A549 (cell line): ENCODE measurements around the gene CDK17. TPM values are rescaled to one million over a fixed set of nuclear protein-coding genes. Genes with fewer than 3 reads are reported as not detected.

Source experiments
- ATAC-seq, 2 experiments: fragments of 200-7000 bp in 1 of 2; fragments of >200 bp in 1 of 2; cut with Nextera tagmentation in 1 of 2; cut with Tn5 transposase in 1 of 2; 3 replicates each; pipeline versions ENCODE4 v1.8.0 to v1.9.1; 2018 to 2020; ENCODE audit warnings: mild to moderate bottlenecking in 1 of 2, moderate library complexity in 1 of 2
- CTCF ChIA-PET: fragments of 300-600 bp; sonication (Branson Sonifier 250); formaldehyde crosslinking; extraction: SDS; loops from one replicate; lab custom pipeline; 2021; ENCODE audit warnings: antibody characterized with exemption, inconsistent platforms; lab: Yijun Ruan, JAX
- POLR2A ChIA-PET: fragments of 350-600 bp; formaldehyde crosslinking; extraction: SDS; loops from one replicate; lab custom pipeline; 2021; ENCODE audit warnings: antibody characterized with exemption, inconsistent platforms; lab: Yijun Ruan, JAX
- DNase-seq, 2 experiments: peaks; one replicate each; pipeline versions ENCODE4 v3.0.0 to v3.0.0-alpha.2; 2011 to 2016; ENCODE audit warnings: low read depth in 1 of 2, low spot score in 1 of 2
- FAIRE-seq: peaks from 2 replicates; lab custom pipeline; 2011; peaks lifted over from hg19 to GRCh38; lab: Jason Lieb, UNC
- H3K27ac ChIP-seq, 2 experiments: fragments of >200 bp; sonication (Bioruptor Twin); formaldehyde crosslinking; 3 replicates each; pipeline ENCODE4 v1.5.1; 2016 to 2017
- H3K4me1 ChIP-seq: fragments of >200 bp; sonication (Bioruptor Twin); formaldehyde crosslinking; 3 replicates; pipeline ENCODE4 v1.6.1; 2016
- H3K4me2 ChIP-seq: fragments of >200 bp; sonication (Bioruptor Twin); formaldehyde crosslinking; 3 replicates; pipeline ENCODE4 v1.6.1; 2016
- H3K4me3 ChIP-seq: fragments of >200 bp; sonication (Bioruptor Twin); formaldehyde crosslinking; 3 replicates; pipeline ENCODE4 v1.5.1; 2016
- H3K9me3 ChIP-seq: fragments of >200 bp; sonication (Bioruptor Twin); formaldehyde crosslinking; 3 replicates; pipeline ENCODE4 v1.6.1; 2016
- CEBPB ChIP-seq, 2 experiments: fragments of >200 bp in 1 of 2; sonication (Bioruptor Twin) in 1 of 2; formaldehyde crosslinking in 1 of 2; IDR thresholded peaks; 2 replicates each; pipeline ENCODE4 v1.6.1; 2012 to 2016
- EHMT2 ChIP-seq: fragments of 200-600 bp; sonication (generic); IDR thresholded peaks from 2 replicates; pipeline ENCODE4 v1.6.1; 2016; ENCODE audit warnings: antibody characterized with exemption, low read depth, mild to moderate bottlenecking, moderate library complexity
- ELK1 ChIP-seq: fragments of 150-350 bp; IDR thresholded peaks from 2 replicates; pipeline ENCODE4 v1.6.1; 2014; ENCODE audit warnings: low read depth, mild to moderate bottlenecking, low read length
- EP300 ChIP-seq, 2 experiments: fragments of >200 bp; sonication (Bioruptor Twin); formaldehyde crosslinking; IDR thresholded peaks; 2 replicates in 1 of 2; 3 replicates in 1 of 2; pipeline ENCODE4 v1.6.1; 2016 to 2017
- ESRRA ChIP-seq: fragments of 150-350 bp; IDR thresholded peaks from 2 replicates; pipeline ENCODE4 v1.6.1; 2014; ENCODE audit warnings: mild to moderate bottlenecking, low read length, borderline replicate concordance
- FOSB ChIP-seq: fragments of 250-450 bp; sonication (Bioruptor Pico); IDR thresholded peaks from 2 replicates; pipeline ENCODE4 v1.5.0; 2020; ENCODE audit warnings: mild to moderate bottlenecking, moderate library complexity
- FOSL2 ChIP-seq, 2 experiments: fragments of 450-650 bp in 1 of 2; fragments of >200 bp in 1 of 2; sonication (Bioruptor Twin) in 1 of 2; formaldehyde crosslinking; IDR thresholded peaks; 2 replicates each; pipeline versions ENCODE4 v1.5.0 to v1.6.1; 2016 to 2020; ENCODE audit warnings: mild to moderate bottlenecking in 1 of 2, moderate library complexity in 1 of 2
- FOXS1 ChIP-seq: fragments of 250-450 bp; sonication (Bioruptor Pico); IDR thresholded peaks from 2 replicates; pipeline ENCODE4 v1.5.0; 2020; ENCODE audit warnings: mild to moderate bottlenecking, moderate library complexity
- GATA3 ChIP-seq: IDR thresholded peaks from 2 replicates; pipeline ENCODE4 v1.6.1; 2012; ENCODE audit warnings: borderline replicate concordance
- HEYL ChIP-seq: fragments of 250-450 bp; sonication (Bioruptor Pico); IDR thresholded peaks from 2 replicates; pipeline ENCODE4 v1.8.0; 2021; ENCODE audit warnings: mild to moderate bottlenecking, moderate library complexity
- HOXB13 ChIP-seq: fragments of 250-450 bp; sonication (Bioruptor Pico); IDR thresholded peaks from 2 replicates; pipeline ENCODE4 v1.5.0; 2020; ENCODE audit warnings: low read depth, mild to moderate bottlenecking, moderate library complexity
- HOXB5 ChIP-seq: fragments of 250-450 bp; sonication (Bioruptor Pico); IDR thresholded peaks from 2 replicates; pipeline ENCODE4 v1.5.0; 2020; ENCODE audit warnings: mild to moderate bottlenecking, moderate library complexity
- JUN ChIP-seq, 2 experiments: fragments of >200 bp; sonication (Bioruptor Twin); formaldehyde crosslinking; IDR thresholded peaks; 2 replicates in 1 of 2; 3 replicates in 1 of 2; pipeline ENCODE4 v1.6.1; 2016 to 2017
- JUNB ChIP-seq: fragments of >200 bp; sonication (Bioruptor Twin); formaldehyde crosslinking; IDR thresholded peaks from 2 replicates; pipeline ENCODE4 v1.6.1; 2016
- POLR2A ChIP-seq: IDR thresholded peaks from 2 replicates; pipeline ENCODE4 v1.6.1; 2012; ENCODE audit warnings: mild to moderate bottlenecking, low read length
- POLR2AphosphoS2 ChIP-seq: conservative IDR thresholded peaks from 2 replicates; pipeline ENCODE4 v1.6.1; 2012; ENCODE audit warnings: low read length, improper control_type of control experiment, inconsistent platforms
- SMC3 ChIP-seq: fragments of >200 bp; sonication (Bioruptor Twin); formaldehyde crosslinking; IDR thresholded peaks from 3 replicates; pipeline ENCODE4 v1.6.1; 2018; ENCODE audit warnings: inconsistent platforms
- SREBF2 ChIP-seq: fragments of 450-650 bp; IDR thresholded peaks from 2 replicates; pipeline ENCODE4 v1.6.1; 2014; ENCODE audit warnings: mild to moderate bottlenecking, moderate library complexity
- ZC3H11A ChIP-seq: fragments of 450-650 bp; IDR thresholded peaks from 2 replicates; pipeline ENCODE4 v1.6.1; 2014; ENCODE audit warnings: antibody characterized with exemption, mild to moderate bottlenecking
- WGBS: methylation state at CpG from one replicate; pipeline ENCODE4 v1.1.6; 2017; ENCODE audit errors: missing lambda C conversion rate; 5-methylcytosine and 5-hydroxymethylcytosine counted together
- polyA plus RNA-seq, 4 experiments: library from polyadenylated mRNA; depleted of rRNA in 3 of 4; stranded (reverse); fragments of >200 nt; fragmentation: RNase III in 1 of 4; extraction: RNeasy Plus Mini Kit Qiagen cat#74134 plus additional on column Dnase treatment in 1 of 4; gene quantifications; 2 replicates in 3 of 4; 3 replicates in 1 of 4; pipeline ENCODE4 v1.2.3, GENCODE V29; 2011 to 2017
- TF ChIP-seq, protein P1 (sequence below): fragments of >200 bp; sonication (Bioruptor Twin); formaldehyde crosslinking; IDR thresholded peaks from 3 replicates; pipeline ENCODE4 v1.5.1; 2016
- TF ChIP-seq, protein P2 (sequence below): IDR thresholded peaks from 2 replicates; pipeline ENCODE4 v1.6.1; 2012
- TF ChIP-seq, protein P3 (sequence below): fragments of 250-450 bp; sonication (Bioruptor Pico); IDR thresholded peaks from 2 replicates; pipeline ENCODE4 v1.5.0; 2020; ENCODE audit warnings: low read depth, mild to moderate bottlenecking, moderate library complexity

CDK17 gene
- polyA plus RNA-seq, 2 of the 4 experiments (the other 2 are of a cell fraction): 11.4 to 43.5 TPM

- FAIRE-seq: no peak
- no peak for TF ChIP-seq POLR2AphosphoS2
- TF ChIP-seq, protein P1, sequence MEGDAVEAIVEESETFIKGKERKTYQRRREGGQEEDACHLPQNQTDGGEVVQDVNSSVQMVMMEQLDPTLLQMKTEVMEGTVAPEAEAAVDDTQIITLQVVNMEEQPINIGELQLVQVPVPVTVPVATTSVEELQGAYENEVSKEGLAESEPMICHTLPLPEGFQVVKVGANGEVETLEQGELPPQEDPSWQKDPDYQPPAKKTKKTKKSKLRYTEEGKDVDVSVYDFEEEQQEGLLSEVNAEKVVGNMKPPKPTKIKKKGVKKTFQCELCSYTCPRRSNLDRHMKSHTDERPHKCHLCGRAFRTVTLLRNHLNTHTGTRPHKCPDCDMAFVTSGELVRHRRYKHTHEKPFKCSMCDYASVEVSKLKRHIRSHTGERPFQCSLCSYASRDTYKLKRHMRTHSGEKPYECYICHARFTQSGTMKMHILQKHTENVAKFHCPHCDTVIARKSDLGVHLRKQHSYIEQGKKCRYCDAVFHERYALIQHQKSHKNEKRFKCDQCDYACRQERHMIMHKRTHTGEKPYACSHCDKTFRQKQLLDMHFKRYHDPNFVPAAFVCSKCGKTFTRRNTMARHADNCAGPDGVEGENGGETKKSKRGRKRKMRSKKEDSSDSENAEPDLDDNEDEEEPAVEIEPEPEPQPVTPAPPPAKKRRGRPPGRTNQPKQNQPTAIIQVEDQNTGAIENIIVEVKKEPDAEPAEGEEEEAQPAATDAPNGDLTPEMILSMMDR: no peak
- no peak for TF ChIP-seq SREBF2
- TF ChIP-seq POLR2A: no peak
- TF ChIP-seq EP300 (IDR thresholded peaks at IDR 0.05): no peak
- TF ChIP-seq ELK1: no peak
- ATAC-seq: no peak
- CTCF ChIA-PET: interaction anchor here (1.1 to 1.9 kb wide), 3 partner anchors 15 to 216 kb away, joined by 3 to 8 read pairs (median 3); partner anchors contain the start of gene CDK17
- Histone ChIP-seq H3K4me2 (no peak overlapping the region), H3K27ac (peak overlapping the region in 1 of 2 experiments; percentile 52; a peak in 2 of 6 replicates), H3K4me3 (no peak overlapping the region), H3K9me3 (no peaks in the 10 kb centered on the region), H3K4me1 (peaks cover 25% of the 10 kb centered on the region)
- POLR2A ChIA-PET: no interaction called here
- 72% methylated on average over 6 of the region's 6 CpGs for WGBS
- no peak for DNase-seq
Observed at GRCh38 chr12:96431067-96431466, 30.8 kb upstream of the CDK17 start.

GRCh38 chr12:96427269-96427729, 27.1 kb upstream of the CDK17 start:
- ATAC-seq (peak; percentile 92 to 96), DNase-seq (peak; percentile 55 to 83), FAIRE-seq (no peak)
- ChIA-PET CTCF (interaction anchor here (1.2 to 2.4 kb wide), 3 partner anchors 10 to 61 kb away, joined by 4 to 10 read pairs (median 4); partner anchors contain the start of gene CDK17), POLR2A (interaction anchor here (0.7 to 1.3 kb wide), 2 partner anchors 11 to 62 kb away, joined by 3 to 4 read pairs; partner anchors contain the start of gene CFAP54)
- Histone ChIP-seq H3K27ac (peak overlapping the region; percentile 78 to 83), H3K4me2 (peak overlapping the region; percentile 75), H3K4me1 (peaks cover 32% of the 10 kb centered on the region), H3K9me3 (no peaks in the 10 kb centered on the region; the same call in 2 of the 3 replicates), H3K4me3 (no peak overlapping the region)
- WGBS: 15% methylated on average over 6 of the region's 6 CpGs
- TF ChIP-seq SMC3 (no peak), FOSL2 (IDR thresholded peaks at IDR 0.05) (peak; percentile 40; the same call in 1 of the 2 replicates), FOSL2 (CRISPR knock-in tag; IDR thresholded peaks at IDR 0.05) (peak; percentile 85), GATA3 (peak; percentile 38; the same call in 1 of the 2 replicates), JUNB (peak; percentile 55; the same call in 1 of the 2 replicates), ZC3H11A (no peak), JUN (IDR thresholded peaks at IDR 0.05) (peak in 1 of 2 experiments; percentile 49; a peak in 1 of 5 replicates), HEYL (CRISPR knock-in tag) (no peak), ESRRA (no peak), HOXB13 (CRISPR knock-in tag) (0 out of 2 replicates have a peak, but pooled peaks have one; percentile 50), FOSB (no peak)
- TF ChIP-seq, protein P2, sequence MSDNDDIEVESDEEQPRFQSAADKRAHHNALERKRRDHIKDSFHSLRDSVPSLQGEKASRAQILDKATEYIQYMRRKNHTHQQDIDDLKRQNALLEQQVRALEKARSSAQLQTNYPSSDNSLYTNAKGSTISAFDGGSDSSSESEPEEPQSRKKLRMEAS: peak; percentile 54
- TF ChIP-seq, protein P3, sequence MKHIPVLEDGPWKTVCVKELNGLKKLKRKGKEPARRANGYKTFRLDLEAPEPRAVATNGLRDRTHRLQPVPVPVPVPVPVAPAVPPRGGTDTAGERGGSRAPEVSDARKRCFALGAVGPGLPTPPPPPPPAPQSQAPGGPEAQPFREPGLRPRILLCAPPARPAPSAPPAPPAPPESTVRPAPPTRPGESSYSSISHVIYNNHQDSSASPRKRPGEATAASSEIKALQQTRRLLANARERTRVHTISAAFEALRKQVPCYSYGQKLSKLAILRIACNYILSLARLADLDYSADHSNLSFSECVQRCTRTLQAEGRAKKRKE (CRISPR knock-in tag): peak; percentile 36; the same call in 1 of the 2 replicates

DNA sequence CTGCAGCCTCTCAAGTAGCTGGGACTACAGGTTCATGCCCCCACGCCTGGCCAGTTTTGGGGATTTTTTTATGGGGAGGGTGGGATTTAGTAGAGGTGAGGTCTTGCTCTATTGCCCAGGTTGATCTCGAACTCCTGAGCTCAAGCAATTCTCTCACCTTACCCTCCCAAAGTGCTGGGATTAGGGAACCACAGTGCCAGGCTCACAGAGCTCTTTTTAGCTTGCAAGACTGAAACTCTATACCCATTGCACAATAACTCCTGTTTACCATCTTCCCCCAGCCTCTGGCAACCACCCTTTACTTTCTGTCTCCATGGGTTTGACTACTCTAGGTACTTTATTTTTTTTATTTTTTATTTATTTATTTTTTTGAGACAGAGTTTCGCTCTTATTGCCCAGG, 25.7 kb upstream of the CDK17 start:
- H3K9me3 ChIP-seq: no peaks in the 10 kb centered on the region; the same call in 2 of the 3 replicates
- H3K4me1 ChIP-seq: peaks cover 25% of the 10 kb centered on the region
- no peak for TF ChIP-seq EHMT2
- TF ChIP-seq FOXS1: no peak
- no peak for TF ChIP-seq HOXB5 (CRISPR knock-in tag)
- peak; percentile 46 to 73; a peak in 3 of 4 replicates for TF ChIP-seq CEBPB (IDR thresholded peaks at IDR 0.05)
- TF ChIP-seq, all 56 proteins: peak for 1
- ChIA-PET POLR2A (no interaction called here), CTCF (interaction anchor here (1.1 to 2.4 kb wide), 4 partner anchors 11 to 63 kb away, joined by 3 to 10 read pairs (median 4); partner anchors contain the start of gene CDK17)
- FAIRE-seq (no peak), ATAC-seq (no peak), DNase-seq (no peak)
- Histone ChIP-seq H3K4me2 (peak overlapping the region; percentile 40), H3K4me3 (no peak overlapping the region), H3K27ac (peak overlapping the region; percentile 78 to 83; a peak in 5 of 6 replicates)
- WGBS: 80% methylated on average over 3 of the region's 3 CpGs
